ENCODE measurements around the gene CA9.

- no peak for TF ChIP-seq EP300 (IDR thresholded peaks at IDR 0.05; ENCODE audit: borderline replicate concordance)
- no peak for TF ChIP-seq CEBPB (IDR thresholded peaks at IDR 0.05)
Measured at GRCh38 chr9:35702696-35703095, 29.0 kb downstream of the CA9 start.
